Activated CD8-positive, alpha-beta T cell treated with anti-CD3 and anti-CD28 coated beads, Interleukin-2, amount 10 ng/mL, durations not matched to agents 7 days and 5 days (primary cell): Measurements from ENCODE around the gene TDRD1. TPM values are rescaled to one million over a fixed set of nuclear protein-coding genes. Genes with fewer than 3 reads are reported as not detected.

Source experiments
- ATAC-seq: fragments of 150-1000 bp; cut with Tn5 transposase; one replicate; pipeline ENCODE4 v1.10.0; 2021; ENCODE audit warnings: moderate library complexity
- CTCF ChIA-PET: fragments of 350-600 bp; sonication (Branson Sonifier 250); formaldehyde crosslinking; loops from one replicate; lab custom pipeline; 2021; ENCODE audit warnings: antibody characterized with exemption; lab: Charles Lee
- POLR2A ChIA-PET: fragments of 350-600 bp; sonication (Branson Sonifier 250); formaldehyde crosslinking; loops from one replicate; lab custom pipeline; 2021; ENCODE audit warnings: antibody characterized with exemption; lab: Charles Lee
- DNase-seq: peaks from one replicate; pipeline ENCODE4 v3.0.0-alpha.2; 2020
- H3K27ac Mint-ChIP-seq: one replicate; pipeline ENCODE4 v1.8.0; 2021; ENCODE audit warnings: mild to moderate bottlenecking, mixed read lengths
- H3K27me3 Mint-ChIP-seq: one replicate; pipeline ENCODE4 v1.8.0; 2021; ENCODE audit warnings: low read depth, mixed read lengths
- H3K36me3 Mint-ChIP-seq: one replicate; pipeline ENCODE4 v1.8.0; 2021; ENCODE audit warnings: low read depth, mixed read lengths
- H3K4me1 Mint-ChIP-seq: one replicate; pipeline ENCODE4 v1.8.0; 2021; ENCODE audit warnings: low read depth, mixed read lengths
- H3K4me3 Mint-ChIP-seq: one replicate; pipeline ENCODE4 v1.8.0; 2021; ENCODE audit warnings: mild to moderate bottlenecking, mixed read lengths
- H3K9me3 Mint-ChIP-seq: one replicate; pipeline ENCODE4 v1.8.0; 2022; ENCODE audit warnings: mixed read lengths; ENCODE audit not compliant: insufficient read depth
- total RNA-seq, 2 experiments: library from RNA; stranded (reverse); gene quantifications; one replicate each; pipeline ENCODE4 v1.2.3, GENCODE V29; 2021

TDRD1 gene
- total RNA-seq, 2 experiments from 2014 or later, result not detected

GRCh38 chr10:114274616-114275453 lies 95.7 kb downstream of the TDRD1 start:
- Mint-ChIP-seq H3K4me3 (no peak overlapping the region), H3K4me1 (no peaks in the 10 kb centered on the region), H3K36me3 (no peaks in the 10 kb centered on the region), H3K27ac (no peak overlapping the region), H3K27me3 (peaks cover 9% of the 10 kb centered on the region), H3K9me3 (no peaks in the 10 kb centered on the region)
- ATAC-seq (no peak), DNase-seq (no peak)
- CTCF ChIA-PET, result no interaction called here
- POLR2A ChIA-PET, result no interaction called here

DNA sequence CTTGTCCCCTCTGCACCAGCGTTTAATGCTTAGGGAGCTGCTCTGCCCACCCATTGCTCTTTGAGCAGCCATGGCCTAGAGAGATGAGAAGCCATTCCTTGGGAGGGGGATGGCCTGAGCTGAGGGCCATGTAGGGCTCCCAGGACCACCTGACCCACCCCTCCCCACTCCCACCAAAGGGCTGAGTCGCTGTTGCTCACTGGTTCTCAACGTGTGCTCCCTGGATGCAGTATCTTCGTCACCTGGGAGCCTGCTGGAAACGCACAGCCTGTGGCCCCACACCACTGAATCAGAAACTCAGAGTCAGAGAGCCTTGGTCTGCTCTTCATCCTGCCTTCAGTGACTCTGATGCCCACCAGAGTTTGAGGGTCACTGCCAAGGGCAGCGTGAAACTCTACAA lies 96.9 kb downstream of the TDRD1 start:
- DNase-seq (no peak), ATAC-seq (no peak)
- H3K36me3 Mint-ChIP-seq, result no peaks in the 10 kb centered on the region
- H3K27me3 Mint-ChIP-seq, result peaks cover 9% of the 10 kb centered on the region
- POLR2A ChIA-PET, result no interaction called here
- H3K9me3 Mint-ChIP-seq, result no peaks in the 10 kb centered on the region
- H3K4me3 Mint-ChIP-seq, result no peak overlapping the region
- H3K27ac Mint-ChIP-seq, result no peak overlapping the region
- H3K4me1 Mint-ChIP-seq, result no peaks in the 10 kb centered on the region
- CTCF ChIA-PET, result no interaction called here

DNA sequence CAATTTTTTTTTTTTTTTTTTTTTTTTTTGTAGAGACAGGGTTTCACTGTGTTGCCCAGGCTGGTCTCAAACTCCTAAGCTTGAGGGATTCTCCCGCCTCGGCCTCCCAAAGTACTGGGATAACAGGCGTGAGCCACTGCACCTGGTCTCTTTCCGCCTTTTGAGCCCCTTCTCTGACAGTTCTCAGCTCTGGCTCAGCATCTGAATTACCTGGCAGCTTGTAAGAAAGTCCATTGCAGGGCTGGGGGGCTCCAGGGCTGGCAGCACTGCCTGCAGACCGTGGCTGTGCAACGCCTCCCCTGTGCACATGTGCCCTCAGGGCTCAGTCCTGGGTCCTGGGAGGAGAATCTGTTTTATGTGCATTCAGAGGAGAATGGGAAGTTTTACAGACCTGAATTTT lies 97.5 kb downstream of the TDRD1 start:
- POLR2A ChIA-PET, result no interaction called here

DNA sequence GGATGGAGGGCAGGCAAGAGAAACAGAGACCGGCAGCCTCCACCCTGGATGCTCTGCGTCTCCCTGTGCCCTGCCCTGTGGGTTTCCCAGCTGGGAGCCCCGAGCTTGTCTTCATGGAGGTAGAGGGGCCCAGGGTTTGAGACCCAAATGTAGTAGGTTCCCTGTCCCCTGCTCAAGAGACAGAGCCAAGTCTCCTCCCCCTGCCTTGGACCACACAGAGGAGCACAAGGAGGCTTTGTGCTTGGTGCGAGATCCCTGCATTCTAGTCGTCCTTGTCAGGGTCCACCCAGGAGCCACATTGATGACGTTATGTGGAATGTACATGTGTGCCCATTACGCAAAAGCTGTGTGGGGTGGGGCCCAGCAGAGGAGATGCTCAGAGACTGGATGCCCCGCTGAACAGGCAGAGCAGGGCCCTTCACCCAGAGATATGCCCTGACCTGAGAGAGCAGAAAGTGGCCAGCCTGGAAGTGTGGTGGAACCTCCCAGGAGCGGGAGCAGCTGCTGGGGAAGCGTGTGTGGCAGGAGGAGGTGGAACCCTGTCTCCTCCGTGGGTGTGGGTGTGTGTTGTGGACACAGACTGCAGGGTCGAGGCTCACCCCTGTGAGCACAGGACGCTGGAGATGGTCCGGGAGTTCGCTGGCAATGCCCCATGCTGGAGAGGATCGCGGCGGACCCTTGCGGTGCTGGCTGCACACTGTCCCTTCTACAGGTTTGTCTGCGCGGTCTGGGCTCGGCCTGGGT lies 99.2 kb downstream of the TDRD1 start:
- CTCF ChIA-PET, result no interaction called here

More for the DNA sequence above, 97.5 kb downstream of the TDRD1 start:
- Mint-ChIP-seq H3K36me3 (no peaks in the 10 kb centered on the region), H3K4me1 (no peaks in the 10 kb centered on the region), H3K9me3 (no peaks in the 10 kb centered on the region), H3K27ac (no peak overlapping the region), H3K4me3 (no peak overlapping the region), H3K27me3 (peaks cover 9% of the 10 kb centered on the region)
- DNase-seq (no peak), ATAC-seq (no peak)
- CTCF ChIA-PET, result no interaction called here

GRCh38 chr10:114278884-114279191 lies 99.7 kb downstream of the TDRD1 start:
- Mint-ChIP-seq H3K27ac (no peak overlapping the region), H3K27me3 (peaks cover 3% of the 10 kb centered on the region), H3K4me3 (no peak overlapping the region), H3K9me3 (no peaks in the 10 kb centered on the region), H3K4me1 (no peaks in the 10 kb centered on the region), H3K36me3 (no peaks in the 10 kb centered on the region)
- DNase-seq (no peak), ATAC-seq (no peak)
- CTCF ChIA-PET, result no interaction called here
- POLR2A ChIA-PET, result no interaction called here

More for the DNA sequence above, 99.2 kb downstream of the TDRD1 start:
- peaks cover 3% of the 10 kb centered on the region for H3K27me3 Mint-ChIP-seq
- H3K4me1 Mint-ChIP-seq, result no peaks in the 10 kb centered on the region
- no peak overlapping the region for H3K4me3 Mint-ChIP-seq
- POLR2A ChIA-PET, result no interaction called here
- H3K27ac Mint-ChIP-seq, result no peak overlapping the region
- no peak for DNase-seq
- H3K9me3 Mint-ChIP-seq, result no peaks in the 10 kb centered on the region
- no peak for ATAC-seq
- no peaks in the 10 kb centered on the region for H3K36me3 Mint-ChIP-seq

- Mint-ChIP-seq H3K4me3 (no peak overlapping the region), H3K27ac (no peak overlapping the region), H3K27me3 (peaks cover 3% of the 10 kb centered on the region), H3K9me3 (no peaks in the 10 kb centered on the region), H3K36me3 (no peaks in the 10 kb centered on the region), H3K4me1 (no peaks in the 10 kb centered on the region)
- CTCF ChIA-PET, result no interaction called here
- no peak for ATAC-seq
- no peak for DNase-seq
- POLR2A ChIA-PET, result no interaction called here
Measured at GRCh38 chr10:114279289-114279688, 100.1 kb downstream of the TDRD1 start.

DNA sequence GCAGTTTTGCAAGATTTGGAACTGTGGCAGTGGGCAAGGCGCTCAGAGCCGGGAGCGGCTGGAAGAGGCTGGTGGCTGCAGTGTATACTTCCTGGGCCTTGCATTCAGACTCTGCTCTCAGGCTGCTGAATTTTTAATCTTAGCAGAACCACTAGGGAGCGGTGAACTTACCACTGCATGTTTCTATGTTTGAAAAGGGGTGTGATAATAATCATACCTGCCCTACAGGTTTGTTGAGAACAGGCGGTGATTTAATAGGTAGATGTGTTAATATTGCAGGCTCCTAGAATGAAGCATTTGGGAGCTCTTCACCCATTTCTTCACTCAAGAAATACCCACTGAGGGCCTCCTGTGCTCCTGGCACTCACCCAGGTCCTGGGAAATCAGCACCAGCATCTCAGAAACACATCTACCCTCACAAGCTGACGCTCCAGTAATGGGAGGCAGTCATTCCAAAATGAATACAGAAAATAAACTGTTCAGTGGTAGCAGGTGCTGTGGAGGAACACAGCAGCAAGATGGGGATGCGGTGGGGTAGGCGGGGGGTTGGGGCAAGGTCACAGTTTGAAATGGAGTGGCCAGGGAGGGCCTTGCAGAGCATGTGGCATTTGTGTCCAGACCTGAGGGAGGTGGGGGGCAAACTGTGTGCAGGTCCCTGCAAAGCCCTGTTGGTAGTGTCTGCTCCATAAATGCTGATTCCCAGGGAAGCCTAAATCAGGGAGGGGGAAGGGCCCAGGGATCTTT lies 100.9 kb downstream of the TDRD1 start:
- CTCF ChIA-PET, result interaction anchor here (0.7 kb wide), 1 partner anchor 10 kb away, joined by 3 read pairs; no protein-coding TSS in a partner anchor
- POLR2A ChIA-PET, result no interaction called here
- Mint-ChIP-seq H3K27me3 (peaks cover 3% of the 10 kb centered on the region), H3K36me3 (no peaks in the 10 kb centered on the region), H3K4me3 (no peak overlapping the region), H3K9me3 (no peaks in the 10 kb centered on the region), H3K4me1 (no peaks in the 10 kb centered on the region), H3K27ac (no peak overlapping the region)
- DNase-seq, result no peak
- ATAC-seq, result no peak

DNA sequence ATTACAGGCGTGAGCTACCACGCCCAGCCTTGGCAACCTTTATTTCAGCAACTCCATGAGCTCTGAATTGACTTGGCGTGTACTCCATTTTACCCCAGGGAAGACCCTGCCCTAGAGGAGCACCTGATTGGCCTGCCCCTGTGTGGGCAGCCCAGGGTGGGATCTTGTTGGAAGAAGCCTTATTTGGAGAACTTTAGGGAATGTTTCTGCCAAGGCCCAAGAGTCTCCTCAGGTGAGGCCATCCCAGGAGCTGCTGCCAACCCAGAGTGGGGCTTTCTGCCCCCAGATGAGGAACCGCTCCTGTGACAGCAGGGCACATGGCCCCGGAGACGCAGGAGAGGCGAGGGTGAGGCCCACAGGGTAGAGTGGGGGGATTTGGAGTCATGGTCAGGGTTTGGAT lies 101.9 kb downstream of the TDRD1 start:
- no peak overlapping the region for H3K4me3 Mint-ChIP-seq
- H3K36me3 Mint-ChIP-seq, result no peaks in the 10 kb centered on the region
- ChIA-PET CTCF (interaction anchor here (0.7 kb wide), 1 partner anchor 11 kb away, joined by 3 read pairs; no protein-coding TSS in a partner anchor), POLR2A (no interaction called here)
- no peak for DNase-seq
- no peaks in the 10 kb centered on the region for H3K9me3 Mint-ChIP-seq
- no peak overlapping the region for H3K27ac Mint-ChIP-seq
- ATAC-seq, result no peak
- peaks cover 3% of the 10 kb centered on the region for H3K27me3 Mint-ChIP-seq
- no peaks in the 10 kb centered on the region for H3K4me1 Mint-ChIP-seq

- ChIA-PET POLR2A (no interaction called here), CTCF (no interaction called here)
- Mint-ChIP-seq H3K9me3 (no peaks in the 10 kb centered on the region), H3K27me3 (peaks cover 3% of the 10 kb centered on the region), H3K4me3 (no peak overlapping the region), H3K27ac (no peak overlapping the region), H3K4me1 (no peaks in the 10 kb centered on the region), H3K36me3 (no peaks in the 10 kb centered on the region)
- ATAC-seq (no peak), DNase-seq (no peak)
Measured at GRCh38 chr10:114281461-114281860, 102.3 kb downstream of the TDRD1 start.

Other genes with a start within 250 kb of the TDRD1 start
- gene ADRB1, start 135.5 kb upstream of the TDRD1 start, total RNA-seq, result under 1 TPM; 0.29 to 0.45 TPM
- 10 to 100 TPM; 12.8 to 13.3 TPM for gene CCDC186, start 5.2 kb upstream of the TDRD1 start, total RNA-seq
- gene VWA2, start 59.9 kb downstream of the TDRD1 start, total RNA-seq, result not detected
- 1 to 10 TPM; 4.0 to 4.8 TPM for gene AFAP1L2, start 225.1 kb downstream of the TDRD1 start, total RNA-seq